Myocyte (in vitro differentiated cells): ENCODE results near the gene DMRTA2. TPM values are rescaled to one million over a fixed set of nuclear protein-coding genes. Genes with fewer than 3 reads are reported as not detected.

Source experiments
- DNase-seq: peaks from one replicate; pipeline ENCODE4 v3.0.0-alpha.2; 2012; ENCODE audit warnings: low read depth
- polyA plus RNA-seq: library from polyadenylated mRNA; unstranded; fragments of >200 nt; gene quantifications from one replicate; pipeline ENCODE4 v1.2.1, GENCODE V29; 2012; ENCODE audit warnings: missing spikeins
- total RNA-seq: library from RNA; depleted of rRNA; stranded (reverse); fragments of >200 nt; gene quantifications from 2 replicates; pipeline ENCODE4 v1.2.3, GENCODE V29; 2014

Gene DMRTA2
- 0.21 and 0.43 TPM in 2 replicates for total RNA-seq
- not detected for polyA plus RNA-seq

DNA sequence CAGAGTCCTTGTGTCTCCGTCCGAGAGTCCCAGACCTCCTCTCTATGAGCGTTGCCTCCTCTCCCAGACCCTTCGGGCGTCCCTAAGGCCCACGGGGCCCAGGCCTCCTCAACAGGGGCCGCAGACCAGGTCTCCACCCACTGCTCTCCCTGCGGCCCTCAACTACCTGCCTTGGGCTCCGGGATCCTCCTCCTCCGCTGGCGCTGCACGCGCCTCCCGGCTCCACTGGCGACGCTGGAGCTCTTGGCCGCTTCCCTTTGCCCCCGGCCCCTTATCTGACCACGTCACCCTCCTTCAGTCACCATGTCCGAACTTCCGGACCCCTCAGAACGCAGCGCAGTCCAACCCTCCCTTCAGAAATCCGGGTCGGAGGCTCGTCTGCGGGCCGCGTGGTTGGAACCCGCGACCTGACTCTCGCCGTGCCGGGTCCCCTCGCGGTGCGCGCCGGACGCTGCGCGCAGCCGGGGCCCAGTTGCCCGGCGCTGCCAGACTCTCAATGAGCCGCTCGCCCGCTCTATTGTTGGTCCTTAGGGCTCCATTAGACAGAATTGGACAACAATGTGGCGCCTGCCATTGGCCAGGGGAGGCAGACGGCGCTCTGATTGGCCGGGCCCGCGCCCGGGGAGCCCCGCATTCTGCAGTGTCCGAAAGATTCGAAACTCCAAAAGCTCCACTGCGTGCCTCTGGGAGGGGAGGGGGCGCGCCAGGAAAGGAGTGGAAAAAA is at the start of gene DMRTA2:
TSS of gene DMRTA2 (minus strand) at position 498 of the 724 bp plus-strand sequence. CDS start 1,907 bp downstream, outside the sequence.
- DNase-seq, result peak; percentile 38

- DNase-seq, result no peak
Measured at GRCh38 chr1:50471967-50472366, 48.7 kb upstream of the DMRTA2 start.

GRCh38 chr1:50462964-50463363 is 39.7 kb upstream of the DMRTA2 start:
- no peak for DNase-seq

DNA sequence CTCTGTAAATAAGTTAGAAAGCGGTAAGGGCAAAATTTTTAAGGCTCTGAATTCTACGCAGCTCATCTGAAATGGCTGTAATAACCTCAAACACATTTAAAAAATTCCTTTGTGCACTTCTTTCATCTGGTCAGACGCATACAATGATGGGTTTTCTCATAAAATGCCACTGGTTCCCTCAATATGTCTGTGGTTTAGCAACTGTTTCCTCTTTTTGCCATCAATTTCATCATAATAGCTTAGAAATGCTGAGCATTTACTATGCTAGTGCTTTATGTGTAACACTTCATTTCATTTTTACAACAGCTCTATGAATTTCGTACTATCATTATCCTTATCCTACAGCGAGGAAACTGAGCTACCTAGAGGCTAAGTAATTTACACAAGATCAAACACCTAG is 35.3 kb upstream of the DMRTA2 start:
- DNase-seq, result no peak

DNA sequence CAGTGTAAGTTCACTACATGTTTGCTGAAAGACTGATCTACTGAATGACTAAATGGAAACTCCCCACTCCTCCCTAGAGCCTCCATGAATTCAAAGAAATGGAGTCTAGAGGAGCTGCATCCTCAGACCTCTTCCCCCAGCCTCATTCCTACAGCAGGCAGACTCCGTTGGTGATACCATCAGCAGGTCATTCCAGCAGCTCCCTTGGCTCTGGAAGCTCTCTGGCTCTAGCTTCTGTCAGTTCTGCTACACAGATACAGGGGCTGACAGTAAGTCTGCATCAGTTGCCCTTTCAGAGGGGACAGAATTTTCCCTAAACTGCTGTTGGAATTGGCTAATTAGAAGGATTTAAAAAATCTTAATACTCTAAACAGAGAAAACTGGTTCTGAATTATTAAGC is 31.7 kb upstream of the DMRTA2 start:
- no peak for DNase-seq

DNA sequence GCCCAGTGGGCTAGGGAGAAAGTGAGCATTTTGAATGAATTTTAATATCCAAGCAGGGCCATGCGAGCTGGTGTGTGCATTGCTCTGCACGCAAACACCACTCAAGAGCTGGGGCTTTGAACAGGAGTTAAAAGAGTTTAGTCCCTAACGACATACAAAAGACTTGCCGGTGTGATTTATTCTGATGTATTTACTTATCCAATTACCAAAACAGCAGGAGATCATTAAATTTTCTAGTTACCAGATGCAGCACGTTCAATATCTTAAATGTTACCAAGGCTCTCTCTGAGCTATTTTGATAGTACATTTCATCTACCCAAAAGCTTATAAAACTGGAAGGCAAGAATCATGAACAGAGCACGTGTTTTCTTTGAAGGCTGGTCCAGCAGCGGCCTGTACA is 30.0 kb upstream of the DMRTA2 start:
- no peak for DNase-seq

DNA sequence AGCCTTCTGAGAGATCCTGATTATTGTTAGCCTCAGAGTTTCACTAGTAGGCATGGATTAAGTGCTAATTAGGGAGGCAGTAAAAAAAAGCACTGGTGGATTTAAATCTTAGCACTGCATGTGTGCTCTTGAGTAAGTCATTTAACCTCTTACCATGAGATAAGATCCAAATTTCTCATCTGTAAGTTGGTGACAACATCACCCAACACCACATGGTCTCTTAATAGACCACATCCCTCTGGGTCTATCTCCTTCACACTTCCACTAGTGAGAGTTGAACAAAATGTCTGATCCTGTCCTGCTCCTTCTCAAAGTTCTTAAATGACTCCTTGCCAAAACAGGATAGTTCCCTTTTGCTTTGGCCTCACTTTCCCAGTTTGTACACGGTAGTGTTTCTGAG is 29.5 kb upstream of the DMRTA2 start:
- DNase-seq, result no peak

- no peak for DNase-seq
Measured at GRCh38 chr1:50450861-50451653, 27.8 kb upstream of the DMRTA2 start.

GRCh38 chr1:50447961-50448360 is 24.7 kb upstream of the DMRTA2 start:
- no peak for DNase-seq

DNA sequence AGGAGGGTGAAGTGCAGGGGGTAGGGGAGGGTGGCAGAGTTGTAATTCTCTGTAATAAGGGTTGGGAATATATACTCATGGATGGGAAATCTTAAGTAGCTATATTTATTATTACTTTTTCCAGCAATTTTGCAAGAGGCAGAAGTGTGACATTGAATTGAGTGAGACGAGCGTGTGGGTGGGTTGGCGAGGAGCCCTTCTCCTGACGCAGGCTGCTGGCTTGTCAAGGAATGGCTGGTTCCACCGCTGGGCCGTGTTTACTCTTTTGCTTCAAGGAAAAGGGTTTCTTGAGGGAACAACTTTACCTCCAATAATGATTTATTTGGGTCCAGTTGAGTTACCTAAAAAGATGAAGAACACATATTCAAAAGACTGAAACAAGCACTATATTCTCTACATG is 17.9 kb upstream of the DMRTA2 start:
- no peak for DNase-seq

GRCh38 chr1:50438945-50439344 is 15.7 kb upstream of the DMRTA2 start:
- DNase-seq, result no peak

DNA sequence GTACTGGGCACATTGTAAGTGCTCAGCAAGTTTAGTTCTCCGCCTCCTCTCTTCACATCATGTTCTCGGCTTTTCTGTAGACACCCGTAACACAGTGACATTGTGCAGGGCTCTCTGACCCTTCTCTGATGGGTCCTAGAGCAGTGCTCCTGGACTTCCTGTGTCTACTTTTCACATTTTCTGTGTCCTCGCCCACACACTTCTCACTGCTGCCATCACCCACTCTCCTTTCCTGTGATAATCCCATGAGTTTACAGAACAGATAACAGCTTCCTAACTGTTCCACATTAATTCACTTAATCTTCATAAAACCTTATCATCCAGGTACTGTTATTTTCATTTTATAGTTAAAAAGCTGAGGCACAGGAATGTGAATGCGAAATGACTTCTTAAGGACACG is 13.2 kb upstream of the DMRTA2 start:
- DNase-seq, result no peak

DNA sequence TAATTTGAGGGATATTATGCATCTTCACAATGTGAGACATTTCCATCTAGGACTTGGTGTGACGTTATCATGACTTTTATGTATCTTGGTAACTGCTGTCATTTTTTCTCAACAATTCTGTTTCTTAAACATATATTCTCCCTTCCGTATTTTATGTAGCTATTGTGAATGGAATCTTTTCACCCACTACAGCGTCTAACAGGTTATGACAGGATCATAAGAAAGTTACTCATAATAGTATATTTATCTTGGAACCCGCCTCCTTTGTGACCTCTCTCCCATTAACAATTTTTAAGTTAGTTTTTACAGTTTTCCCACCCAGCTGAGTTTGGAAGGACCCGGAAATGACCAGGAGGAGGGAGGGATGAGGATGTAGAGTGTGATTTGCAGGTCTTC is 6.8 kb upstream of the DMRTA2 start:
- DNase-seq, result no peak

DNA sequence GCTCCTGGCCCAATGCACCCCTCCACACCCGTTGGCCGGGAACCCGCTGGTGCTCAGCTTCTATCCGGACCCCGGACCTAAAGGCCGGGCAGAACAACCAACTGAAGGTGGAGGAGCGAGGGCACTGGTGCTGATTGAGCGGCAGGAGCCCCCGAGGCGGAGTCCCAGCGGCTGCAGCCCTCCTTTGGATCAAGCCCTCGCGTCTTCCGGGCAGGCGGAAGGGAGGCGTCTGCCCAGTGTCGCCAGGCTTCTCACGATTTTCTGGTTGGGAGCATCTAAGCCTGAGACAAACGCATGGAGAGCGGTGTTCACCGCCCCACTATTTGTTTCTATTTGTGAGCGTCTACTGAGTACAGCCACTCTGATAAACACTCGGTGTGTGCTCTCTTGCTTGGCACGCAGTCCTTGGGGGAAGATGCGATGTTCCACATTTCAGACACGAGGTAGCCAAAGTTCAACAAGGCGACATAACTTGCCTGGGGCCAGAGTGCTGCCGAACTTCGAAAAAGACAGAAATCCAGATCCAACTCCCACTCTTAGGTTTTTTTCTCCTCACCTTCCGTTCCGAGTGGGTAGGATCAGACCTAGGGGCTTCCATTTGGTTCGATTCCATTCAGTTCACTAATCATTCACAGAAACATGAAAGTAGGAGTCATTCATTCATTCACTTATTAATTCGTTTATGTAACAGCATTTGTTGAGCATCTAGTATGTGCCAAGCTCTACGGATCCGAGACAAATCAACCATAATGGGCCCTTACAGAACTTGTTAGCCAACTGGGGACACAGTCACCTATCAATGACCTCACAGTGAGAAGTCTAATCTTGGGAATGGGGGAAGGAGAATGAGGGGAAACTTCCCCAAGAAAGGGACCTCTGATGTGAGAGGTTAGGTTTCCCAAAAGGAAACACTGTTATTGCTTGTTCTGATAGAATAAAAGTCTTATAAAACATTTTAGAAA is 4.9 kb upstream of the DMRTA2 start:
- DNase-seq, result no peak

DNA sequence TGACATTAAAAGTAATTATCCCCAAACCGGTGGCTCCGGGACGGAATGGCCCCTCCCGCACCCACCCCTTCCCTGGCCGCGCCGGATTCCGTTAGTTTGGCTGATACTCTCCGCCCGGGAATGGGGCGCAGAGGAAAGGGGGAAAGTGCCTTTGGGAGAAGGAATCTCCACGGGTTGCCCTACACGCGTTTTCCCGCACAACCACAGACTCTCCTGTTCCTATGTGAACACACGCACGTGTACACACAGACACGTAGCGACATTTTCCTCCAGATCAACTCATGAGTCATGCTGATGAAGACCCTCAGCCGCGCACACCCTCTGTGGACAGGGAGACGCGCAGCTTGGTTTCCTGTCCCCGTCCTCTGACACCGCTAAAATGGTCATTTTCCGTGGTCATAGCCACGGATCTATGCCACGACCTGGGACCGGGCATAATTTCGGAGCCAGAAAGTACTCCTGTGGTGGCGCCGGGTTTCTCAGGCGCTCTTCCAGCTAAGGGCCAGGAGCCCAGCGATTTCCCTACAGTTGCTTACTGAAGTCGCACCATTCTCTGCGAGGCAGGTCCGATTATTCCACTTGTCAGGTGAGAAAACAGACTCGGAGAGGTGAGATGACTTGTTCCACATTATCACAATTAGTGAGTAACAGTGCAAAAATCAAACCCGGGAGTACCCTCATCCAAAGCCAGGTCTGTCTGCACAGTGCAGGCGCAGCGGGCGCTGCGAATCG is 4.0 kb upstream of the DMRTA2 start:
- DNase-seq, result no peak

DNA sequence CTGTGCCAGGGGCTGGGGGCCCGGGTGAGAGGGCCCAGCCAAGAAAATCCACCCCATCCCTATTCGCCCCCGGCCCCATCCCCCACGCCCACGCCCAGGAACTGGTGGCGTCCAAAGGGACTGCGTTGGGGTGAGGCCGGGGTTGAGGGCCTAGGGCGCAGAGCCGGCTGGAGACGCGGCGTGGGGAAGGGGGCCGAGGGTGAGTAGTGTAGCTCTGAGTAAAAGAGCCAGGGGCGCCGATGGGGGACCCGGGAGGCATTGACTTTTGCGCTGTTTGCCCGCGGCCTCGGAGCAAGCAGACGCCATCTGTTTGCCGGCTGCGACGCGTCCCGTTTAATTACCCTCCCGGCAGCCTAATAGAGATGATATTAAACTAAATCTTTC is 3.5 kb upstream of the DMRTA2 start:
- DNase-seq, result no peak

GRCh38 chr1:50426108-50426700 is 3.0 kb upstream of the DMRTA2 start:
- no peak for DNase-seq

- no peak for DNase-seq
Measured at GRCh38 chr1:50425376-50426107, 2.3 kb upstream of the DMRTA2 start.

GRCh38 chr1:50424884-50425375 is 1.7 kb upstream of the DMRTA2 start:
- no peak for DNase-seq
